ENCODE results near the gene GABBR2. TPM values are rescaled to one million over a fixed set of nuclear protein-coding genes. Genes with fewer than 3 reads are reported as not detected.

GABBR2 gene
- total and polyA plus RNA-seq, 8 donors: 0.41 to 2.3 (median 0.79) TPM

DNA sequence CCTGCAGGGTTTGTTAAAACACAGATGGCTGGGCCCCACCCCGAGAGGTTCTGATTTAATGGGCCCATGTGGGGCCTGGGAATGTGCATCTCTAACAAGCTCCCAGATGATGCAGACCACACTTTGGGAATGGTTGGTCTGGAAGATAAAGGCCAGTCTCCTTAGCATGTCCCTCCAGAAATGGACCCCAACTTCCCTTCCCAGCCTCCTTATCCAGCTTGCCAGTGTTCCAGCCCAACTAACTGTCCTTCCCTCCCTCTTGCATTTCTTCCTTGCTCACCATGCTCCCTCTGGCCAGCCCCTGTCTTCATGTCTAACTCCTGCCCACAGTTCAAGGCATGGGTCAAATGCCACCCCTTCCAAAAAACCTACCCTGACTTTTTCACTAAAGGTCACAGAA, 257.2 kb downstream of the GABBR2 start:
- no peak overlapping the region for H3K27ac ChIP-seq
- H3K36me3 ChIP-seq: no peaks in the 10 kb centered on the region
- intact Hi-C loops (cut with DNase I): no loop called here
- H3K27me3 ChIP-seq: no peaks in the 10 kb centered on the region
- ATAC-seq (no peak), DNase-seq (no peak)
- H3K4me3 ChIP-seq: no peak overlapping the region
- TF ChIP-seq CTCF (IDR thresholded peaks at IDR 0.05): no peak
- H3K9me3 ChIP-seq: no peaks in the 10 kb centered on the region
- no peaks in the 10 kb centered on the region for H3K4me1 ChIP-seq

- Histone ChIP-seq H3K27me3 (no peaks in the 10 kb centered on the region), H3K4me3 (no peak overlapping the region), H3K4me1 (no peaks in the 10 kb centered on the region), H3K36me3 (no peaks in the 10 kb centered on the region), H3K9me3 (no peaks in the 10 kb centered on the region), H3K27ac (no peak overlapping the region)
- ATAC-seq (no peak), DNase-seq (no peak)
- TF ChIP-seq CTCF (IDR thresholded peaks at IDR 0.05): no peak
- intact Hi-C loops (cut with DNase I): no loop called here
Observed at GRCh38 chr9:98450496-98450895, 258.2 kb downstream of the GABBR2 start.

DNA sequence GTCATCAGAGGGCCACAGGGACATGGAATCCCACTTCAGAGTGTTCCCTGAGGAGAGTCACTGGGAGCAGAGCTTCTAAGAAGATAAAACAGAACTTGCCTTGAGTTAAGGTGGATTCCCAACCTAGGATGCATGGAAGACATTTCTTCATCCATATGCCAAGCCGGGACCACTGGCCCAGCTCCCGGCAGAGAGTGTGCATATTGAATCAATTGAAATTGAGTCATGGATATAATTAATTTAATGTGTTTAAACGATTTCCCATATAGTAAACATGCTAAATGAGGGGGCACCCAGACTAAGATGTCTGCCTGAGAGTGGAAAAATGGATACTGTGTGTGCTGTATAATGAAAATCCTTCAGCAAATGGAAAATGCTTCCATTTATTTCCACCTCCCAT, 258.9 kb downstream of the GABBR2 start:
- Histone ChIP-seq H3K36me3 (no peaks in the 10 kb centered on the region), H3K4me1 (no peaks in the 10 kb centered on the region), H3K27ac (no peak overlapping the region), H3K9me3 (no peaks in the 10 kb centered on the region), H3K27me3 (no peaks in the 10 kb centered on the region), H3K4me3 (no peak overlapping the region)
- DNase-seq: no peak
- intact Hi-C loops (cut with DNase I): no loop called here
- no peak for ATAC-seq
- TF ChIP-seq CTCF (IDR thresholded peaks at IDR 0.05): no peak

DNA sequence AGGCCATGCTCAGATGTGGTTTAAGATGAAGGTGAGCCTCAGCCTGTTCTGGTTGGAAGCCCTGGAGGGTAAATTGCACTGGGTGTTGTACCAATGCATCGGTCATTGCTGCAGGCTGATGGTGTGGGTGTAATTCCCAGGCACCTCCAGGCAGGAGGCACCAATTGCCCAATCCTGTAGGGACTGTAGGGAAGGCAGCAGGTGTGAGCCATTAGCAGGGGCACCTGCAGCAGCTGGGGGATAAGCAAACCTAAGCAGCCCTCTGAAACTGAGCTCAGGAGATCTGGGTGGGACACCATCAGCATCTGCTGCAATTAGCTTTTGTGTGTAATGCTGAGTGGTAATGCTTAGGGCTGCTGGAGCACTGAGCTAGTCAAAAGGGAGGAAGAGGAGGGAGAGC, 263.2 kb downstream of the GABBR2 start:
- Histone ChIP-seq H3K36me3 (no peaks in the 10 kb centered on the region), H3K27ac (no peak overlapping the region), H3K4me3 (no peak overlapping the region), H3K4me1 (no peaks in the 10 kb centered on the region), H3K27me3 (no peaks in the 10 kb centered on the region), H3K9me3 (no peaks in the 10 kb centered on the region)
- intact Hi-C loops (cut with DNase I): no loop called here
- ATAC-seq (no peak), DNase-seq (no peak)
- TF ChIP-seq CTCF (IDR thresholded peaks at IDR 0.05): no peak

GRCh38 chr9:98444601-98445000, 264.1 kb downstream of the GABBR2 start:
- ATAC-seq (no peak), DNase-seq (no peak)
- Histone ChIP-seq H3K4me1 (no peaks in the 10 kb centered on the region), H3K27ac (no peak overlapping the region), H3K9me3 (no peaks in the 10 kb centered on the region), H3K36me3 (no peaks in the 10 kb centered on the region), H3K27me3 (no peaks in the 10 kb centered on the region), H3K4me3 (no peak overlapping the region)
- intact Hi-C loops (cut with DNase I): no loop called here
- no peak for TF ChIP-seq CTCF (IDR thresholded peaks at IDR 0.05)

Measured in left lung (tissue), 10 donors.